ENCODE measurements around the gene ACSF2.
"Not testable (repeated sequence)": the region's sequence is repeated elsewhere in the genome, so short reads cannot be mapped to it uniquely, and the experiment has no call there.

Gene ACSF2

DNA sequence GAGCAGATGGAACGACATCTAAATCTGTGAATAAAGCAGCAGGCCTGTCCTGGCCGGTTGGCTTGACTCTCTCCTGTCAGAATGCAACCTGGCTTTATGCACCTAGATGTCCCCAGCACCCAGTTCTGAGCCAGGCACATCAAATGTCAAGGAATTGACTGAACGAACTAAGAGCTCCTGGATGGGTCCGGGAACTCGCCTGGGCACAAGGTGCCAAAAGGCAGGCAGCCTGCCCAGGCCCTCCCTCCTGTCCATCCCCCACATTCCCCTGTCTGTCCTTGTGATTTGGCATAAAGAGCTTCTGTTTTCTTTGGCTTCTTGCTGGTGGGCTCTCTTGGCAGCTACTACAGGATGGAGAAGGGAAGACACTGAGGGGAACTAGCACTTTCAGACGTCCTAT lies 48.5 kb downstream of the ACSF2 start:
- Mint-ChIP-seq H3K36me3 (ENCODE audit: low read depth) (peaks cover 17% of the 10 kb centered on the region), H3K27ac (no peak overlapping the region), H3K4me1 (peaks cover 48% of the 10 kb centered on the region), H3K4me3 (no peak overlapping the region), H3K9me3 (no peaks in the 10 kb centered on the region), H3K27me3 (ENCODE audit: low read depth) (peaks cover 51% of the 10 kb centered on the region)
- TF ChIP-seq, protein P1, sequence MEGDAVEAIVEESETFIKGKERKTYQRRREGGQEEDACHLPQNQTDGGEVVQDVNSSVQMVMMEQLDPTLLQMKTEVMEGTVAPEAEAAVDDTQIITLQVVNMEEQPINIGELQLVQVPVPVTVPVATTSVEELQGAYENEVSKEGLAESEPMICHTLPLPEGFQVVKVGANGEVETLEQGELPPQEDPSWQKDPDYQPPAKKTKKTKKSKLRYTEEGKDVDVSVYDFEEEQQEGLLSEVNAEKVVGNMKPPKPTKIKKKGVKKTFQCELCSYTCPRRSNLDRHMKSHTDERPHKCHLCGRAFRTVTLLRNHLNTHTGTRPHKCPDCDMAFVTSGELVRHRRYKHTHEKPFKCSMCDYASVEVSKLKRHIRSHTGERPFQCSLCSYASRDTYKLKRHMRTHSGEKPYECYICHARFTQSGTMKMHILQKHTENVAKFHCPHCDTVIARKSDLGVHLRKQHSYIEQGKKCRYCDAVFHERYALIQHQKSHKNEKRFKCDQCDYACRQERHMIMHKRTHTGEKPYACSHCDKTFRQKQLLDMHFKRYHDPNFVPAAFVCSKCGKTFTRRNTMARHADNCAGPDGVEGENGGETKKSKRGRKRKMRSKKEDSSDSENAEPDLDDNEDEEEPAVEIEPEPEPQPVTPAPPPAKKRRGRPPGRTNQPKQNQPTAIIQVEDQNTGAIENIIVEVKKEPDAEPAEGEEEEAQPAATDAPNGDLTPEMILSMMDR (IDR thresholded peaks at IDR 0.05; ENCODE audit: unreplicated experiment in 3 of 3), result no peak

DNA sequence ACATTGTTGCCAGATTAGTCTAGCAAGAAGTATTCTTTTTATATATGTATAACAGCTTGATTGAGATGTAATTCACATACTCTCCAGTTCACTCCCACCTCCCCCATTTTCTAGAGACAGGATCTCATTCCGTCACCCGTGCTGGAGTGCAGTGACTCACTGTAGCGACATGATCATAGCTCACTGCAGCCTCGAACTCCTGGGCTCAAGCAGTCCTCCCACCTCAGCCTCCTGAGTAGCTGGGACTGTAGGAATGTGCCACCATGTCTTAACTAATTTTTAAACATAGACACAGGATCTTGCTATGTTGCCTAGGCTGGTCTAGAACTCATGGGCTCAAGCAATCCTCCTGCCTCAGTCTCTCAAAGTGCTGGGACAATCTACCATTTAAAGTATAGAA lies 49.3 kb downstream of the ACSF2 start:
- H3K27me3 Mint-ChIP-seq (ENCODE audit: low read depth), result peaks cover 44% of the 10 kb centered on the region
- H3K27ac Mint-ChIP-seq, result no peak overlapping the region
- no peak overlapping the region for H3K4me3 Mint-ChIP-seq
- TF ChIP-seq, protein P1 (IDR thresholded peaks at IDR 0.05; ENCODE audit: unreplicated experiment in 3 of 3), result no peak
- H3K9me3 Mint-ChIP-seq, result no peaks in the 10 kb centered on the region
- peaks cover 17% of the 10 kb centered on the region for H3K36me3 Mint-ChIP-seq (ENCODE audit: low read depth)
- peaks cover 47% of the 10 kb centered on the region for H3K4me1 Mint-ChIP-seq

- Mint-ChIP-seq H3K36me3 (ENCODE audit: low read depth) (peaks cover 17% of the 10 kb centered on the region), H3K27ac (peak overlapping the region; percentile 5 to 48 (median 11)), H3K4me3 (peak overlapping the region; percentile 2 to 16 (median 5)), H3K4me1 (peaks cover 41% of the 10 kb centered on the region), H3K27me3 (ENCODE audit: low read depth) (peaks cover 38% of the 10 kb centered on the region)
- H3K9me3 Mint-ChIP-seq, result not testable (repeated sequence)
Measured at GRCh38 chr17:50475775-50476544, 49.9 kb downstream of the ACSF2 start.

DNA sequence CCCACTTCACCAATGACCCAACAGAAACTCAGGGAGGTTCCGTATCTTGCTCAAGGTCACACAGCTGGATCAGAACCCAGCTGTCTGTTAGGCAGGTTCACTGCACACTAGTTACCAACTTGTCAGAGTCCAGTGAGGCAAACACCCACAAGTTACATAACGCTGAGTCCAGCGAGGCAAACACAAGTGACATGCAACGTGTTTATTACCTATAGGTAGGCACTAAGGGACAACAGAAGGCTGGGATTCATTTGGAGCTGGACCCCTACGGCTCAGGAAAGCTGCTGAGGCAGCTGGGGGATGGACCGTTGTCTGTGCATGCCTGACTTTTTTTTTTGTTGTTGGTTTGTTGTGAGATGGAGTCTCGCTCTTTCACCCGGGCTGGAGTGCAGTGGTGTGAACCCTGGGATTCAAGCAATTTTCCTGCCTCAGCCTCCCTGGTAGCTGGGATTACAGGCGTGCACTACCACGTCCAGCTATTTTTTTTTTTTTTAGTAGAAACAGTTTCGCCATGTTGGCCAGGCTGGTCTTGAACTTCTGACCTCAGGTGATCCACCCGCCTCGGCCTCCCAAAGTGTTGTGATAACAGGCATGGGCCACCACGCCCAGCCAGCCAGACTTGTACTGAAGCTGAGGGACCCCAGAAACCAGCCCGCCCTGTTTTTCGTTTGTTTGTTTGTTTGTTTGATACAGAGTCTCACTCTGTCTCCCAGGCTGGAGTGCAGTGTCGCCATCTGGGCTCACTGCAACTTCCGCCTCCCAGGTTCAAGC lies 50.7 kb downstream of the ACSF2 start:
- TF ChIP-seq, protein P1 (IDR thresholded peaks at IDR 0.05; ENCODE audit: unreplicated experiment in 3 of 3), result no peak
- peaks cover 35% of the 10 kb centered on the region for H3K27me3 Mint-ChIP-seq (ENCODE audit: low read depth)

DNA sequence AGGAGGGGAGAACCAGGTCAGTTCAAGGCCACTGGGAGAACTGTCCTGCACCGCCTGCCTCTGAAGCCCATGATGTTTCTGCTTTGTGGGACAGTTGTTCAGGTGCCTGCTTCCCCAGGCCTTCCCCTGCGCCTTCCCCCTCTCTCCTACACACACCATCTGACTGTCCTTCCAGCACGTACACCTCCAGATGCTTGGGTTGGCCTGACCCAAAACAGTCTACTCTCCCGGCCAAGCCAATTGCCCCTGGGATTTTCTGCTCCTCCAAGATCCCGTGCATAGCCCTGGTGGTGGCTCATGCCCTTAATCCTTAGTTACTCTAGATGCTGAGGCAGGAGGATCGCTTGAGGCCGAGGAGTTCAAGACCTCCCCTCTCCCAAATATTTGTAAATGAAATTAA lies 52.0 kb downstream of the ACSF2 start:
- Mint-ChIP-seq H3K27me3 (ENCODE audit: low read depth) (peaks cover 30% of the 10 kb centered on the region), H3K36me3 (ENCODE audit: low read depth) (peaks cover 24% of the 10 kb centered on the region), H3K4me1 (peaks cover 27% of the 10 kb centered on the region), H3K4me3 (peak overlapping the region; percentile 77 to 91 (median 83)), H3K9me3 (no peaks in the 10 kb centered on the region), H3K27ac (peak overlapping the region; percentile 81 to 96 (median 95))
- TF ChIP-seq, protein P1 (IDR thresholded peaks at IDR 0.05; ENCODE audit: unreplicated experiment in 3 of 3), result no peak

More for the DNA sequence above, 50.7 kb downstream of the ACSF2 start:
- H3K36me3 Mint-ChIP-seq (ENCODE audit: low read depth), result peaks cover 17% of the 10 kb centered on the region
- peak overlapping the region; percentile 5 to 48 (median 11) for H3K27ac Mint-ChIP-seq
- H3K4me1 Mint-ChIP-seq, result peaks cover 33% of the 10 kb centered on the region
- no peaks in the 10 kb centered on the region for H3K9me3 Mint-ChIP-seq
- peak overlapping the region; percentile 2 to 16 (median 5) for H3K4me3 Mint-ChIP-seq
